GM19397 (cell line): ENCODE results near the gene IMMP2L.

Experiments used
- ATAC-seq: cut with Tn5 transposase; IDR thresholded peaks from one replicate; pipeline ENCODE4 v1.9.1; 2021; ENCODE audit warnings: mild to moderate bottlenecking, moderate library complexity; ENCODE audit not compliant: unreplicated experiment

IMMP2L gene

GRCh38 chr7:111560773-111561653 is 1.3 kb downstream of the IMMP2L start:
- no peak for ATAC-seq

GRCh38 chr7:111558991-111559390 is 3.3 kb downstream of the IMMP2L start:
- ATAC-seq: peak; percentile 36

- ATAC-seq: no peak
Observed at GRCh38 chr7:111556977-111557376, 5.3 kb downstream of the IMMP2L start.

- no peak for ATAC-seq
Observed at GRCh38 chr7:111554086-111554485, 8.2 kb downstream of the IMMP2L start.

GRCh38 chr7:111541067-111541466 is 21.2 kb downstream of the IMMP2L start:
- no peak for ATAC-seq

- no peak for ATAC-seq
Observed at GRCh38 chr7:111540199-111540815, 22.0 kb downstream of the IMMP2L start.

GRCh38 chr7:111537134-111537533 is 25.2 kb downstream of the IMMP2L start:
- no peak for ATAC-seq

- no peak for ATAC-seq
Observed at GRCh38 chr7:111535142-111535870, 27.0 kb downstream of the IMMP2L start.

GRCh38 chr7:111532625-111533024 is 29.7 kb downstream of the IMMP2L start:
- no peak for ATAC-seq

GRCh38 chr7:111531993-111532392 is 30.3 kb downstream of the IMMP2L start:
- no peak for ATAC-seq

- ATAC-seq: no peak
Observed at GRCh38 chr7:111530356-111530668, 32.0 kb downstream of the IMMP2L start.

GRCh38 chr7:111529507-111530355 is 32.6 kb downstream of the IMMP2L start:
- ATAC-seq: no peak

GRCh38 chr7:111528331-111528730 is 34.0 kb downstream of the IMMP2L start:
- peak; percentile 58 for ATAC-seq

- ATAC-seq: peak; percentile 76
Observed at GRCh38 chr7:111527545-111527944, 34.7 kb downstream of the IMMP2L start.

GRCh38 chr7:111525100-111525499 is 37.2 kb downstream of the IMMP2L start:
- ATAC-seq: no peak

GRCh38 chr7:111521660-111522059 is 40.6 kb downstream of the IMMP2L start:
- no peak for ATAC-seq

GRCh38 chr7:111518264-111518663 is 44.0 kb downstream of the IMMP2L start:
- no peak for ATAC-seq

- ATAC-seq: no peak
Observed at GRCh38 chr7:111517549-111517951, 44.7 kb downstream of the IMMP2L start.

GRCh38 chr7:111516612-111517011 is 45.7 kb downstream of the IMMP2L start:
- ATAC-seq: no peak

- no peak for ATAC-seq
Observed at GRCh38 chr7:111513566-111513965, 48.7 kb downstream of the IMMP2L start.

- ATAC-seq: no peak
Observed at GRCh38 chr7:111511845-111512244, 50.4 kb downstream of the IMMP2L start.
